Astrocyte (in vitro differentiated cells and primary cell): ENCODE results near the gene RANBP10. TPM values are rescaled to one million over a fixed set of nuclear protein-coding genes. Genes with fewer than 3 reads are reported as not detected.

Experiments
- DNase-seq: peaks from one replicate; pipeline ENCODE4 v3.0.0-alpha.2; 2010; ENCODE audit warnings: low read depth
- FAIRE-seq: peaks from 2 replicates; lab custom pipeline; 2011; peaks lifted over from hg19 to GRCh38; lab: Jason Lieb, UNC
- H2AFZ ChIP-seq: 2 replicates; pipeline ENCODE4 v1.6.0; 2012; ENCODE audit warnings: low read depth, low read length, inconsistent platforms
- H3K27ac ChIP-seq: 2 replicates; pipeline ENCODE4 v1.5.1; 2011; ENCODE audit warnings: low read depth, low read length, inconsistent platforms
- H3K27me3 ChIP-seq: 2 replicates; pipeline ENCODE4 v1.6.0; 2011; ENCODE audit warnings: low read length, inconsistent platforms; ENCODE audit not compliant: insufficient read depth
- H3K36me3 ChIP-seq: 2 replicates; pipeline ENCODE4 v1.5.1; 2011; ENCODE audit warnings: low read length, inconsistent platforms; ENCODE audit not compliant: insufficient read depth
- H3K4me1 ChIP-seq: 2 replicates; pipeline ENCODE4 v1.5.1; 2011; ENCODE audit warnings: low read length, inconsistent platforms; ENCODE audit not compliant: insufficient read depth
- H3K4me2 ChIP-seq: 2 replicates; pipeline ENCODE4 v1.6.0; 2012; ENCODE audit warnings: low read length, inconsistent platforms
- H3K4me3 ChIP-seq: 2 replicates; pipeline ENCODE4 v1.5.1; 2011; ENCODE audit warnings: low read depth, mild to moderate bottlenecking, low read length, inconsistent platforms; ENCODE audit not compliant: insufficient read depth
- H3K79me2 ChIP-seq: 2 replicates; pipeline ENCODE4 v1.6.0; 2012; ENCODE audit warnings: mild to moderate bottlenecking, low read length, inconsistent platforms; ENCODE audit not compliant: insufficient read depth
- H3K9ac ChIP-seq: 2 replicates; pipeline ENCODE4 v1.6.0; 2012; ENCODE audit warnings: mild to moderate bottlenecking, low read length, inconsistent platforms
- H3K9me3 ChIP-seq: 2 replicates; pipeline ENCODE4 v1.5.1; 2012; ENCODE audit warnings: low read depth, mild to moderate bottlenecking, low read length, inconsistent platforms; ENCODE audit not compliant: insufficient read depth
- H4K20me1 ChIP-seq: 2 replicates; pipeline ENCODE4 v1.6.0; 2012; ENCODE audit warnings: low read length, inconsistent platforms; ENCODE audit not compliant: insufficient read depth
- H3K27ac Mint-ChIP-seq: one replicate; pipeline ENCODE4 v1.8.0; 2021; ENCODE audit warnings: mild to moderate bottlenecking, mixed read lengths; ENCODE audit not compliant: unreplicated experiment
- H3K27me3 Mint-ChIP-seq: one replicate; pipeline ENCODE4 v1.8.0; 2021; ENCODE audit warnings: low read depth, mixed read lengths; ENCODE audit not compliant: unreplicated experiment
- H3K36me3 Mint-ChIP-seq: one replicate; pipeline ENCODE4 v1.8.0; 2021; ENCODE audit warnings: low read depth, mixed read lengths; ENCODE audit not compliant: unreplicated experiment
- H3K4me1 Mint-ChIP-seq: one replicate; pipeline ENCODE4 v1.8.0; 2021; ENCODE audit warnings: low read depth, mixed read lengths; ENCODE audit not compliant: unreplicated experiment
- H3K4me3 Mint-ChIP-seq: one replicate; pipeline ENCODE4 v1.8.0; 2021; ENCODE audit warnings: mild to moderate bottlenecking, moderate library complexity, mixed read lengths; ENCODE audit not compliant: unreplicated experiment
- H3K9me3 Mint-ChIP-seq: one replicate; pipeline ENCODE4 v1.8.0; 2021; ENCODE audit warnings: mild to moderate bottlenecking, mixed read lengths; ENCODE audit not compliant: unreplicated experiment
- EZH2 ChIP-seq: IDR thresholded peaks from 2 replicates; pipeline ENCODE4 v1.6.1; 2012; ENCODE audit warnings: mild to moderate bottlenecking, low read length, inconsistent platforms; ENCODE audit not compliant: insufficient read depth
- total RNA-seq: library from RNA; stranded (reverse); gene quantifications from 2 replicates; pipeline ENCODE4 v1.2.1, GENCODE V29; 2021
- TF ChIP-seq, protein P1 (sequence below): IDR thresholded peaks from 2 replicates; pipeline ENCODE4 v1.5.1; 2011; ENCODE audit warnings: low read depth, mild to moderate bottlenecking, inconsistent platforms, low read length, moderate library complexity; ENCODE audit not compliant: insufficient read depth

RANBP10 gene
- total RNA-seq, 1 donor from 2014 or later, result 14.2 TPM

DNA sequence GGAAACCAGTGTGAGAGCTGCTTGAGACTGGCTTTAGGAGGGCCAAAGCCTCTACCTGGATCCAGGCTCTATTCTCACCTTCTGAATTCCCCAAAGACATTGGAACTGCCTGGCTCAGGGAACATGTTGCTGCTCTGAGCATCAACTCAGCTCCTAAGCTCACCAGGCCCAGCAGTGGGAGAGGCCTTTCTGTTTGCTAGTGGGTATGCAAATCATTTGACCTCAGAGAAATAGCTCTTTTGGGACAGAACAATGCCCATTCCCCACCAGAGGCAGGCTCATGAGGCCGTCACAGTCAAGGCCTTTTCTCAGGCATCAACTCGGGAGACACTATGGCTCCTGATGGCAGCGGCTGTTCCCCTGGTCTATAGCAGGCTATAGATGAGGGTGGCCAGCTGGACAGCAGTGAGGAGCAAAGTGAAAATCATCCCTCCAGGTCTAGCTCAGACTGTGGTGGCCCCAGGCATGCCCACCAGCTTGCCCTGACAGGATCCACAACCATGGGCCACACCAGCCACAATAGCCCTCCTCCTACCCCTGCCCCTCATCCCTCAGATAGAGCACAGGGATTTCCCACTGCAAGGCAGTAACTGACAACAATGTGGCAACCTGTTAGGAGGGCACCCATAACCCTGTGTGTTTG, 56.8 kb downstream of the RANBP10 start:
- DNase-seq, result no peak
- Mint-ChIP-seq H3K9me3 (no peaks in the 10 kb centered on the region), H3K4me3 (no peak overlapping the region), H3K27me3 (no peaks in the 10 kb centered on the region), H3K36me3 (peaks cover 6% of the 10 kb centered on the region), H3K27ac (no peak overlapping the region), H3K4me1 (no peaks in the 10 kb centered on the region)
- H2AFZ ChIP-seq, result no peak overlapping the region
- peaks cover 19% of the 10 kb centered on the region for H4K20me1 ChIP-seq
- H3K9me3 ChIP-seq, result no peaks in the 10 kb centered on the region
- no peaks in the 10 kb centered on the region for H3K4me1 ChIP-seq
- no peak overlapping the region for H3K9ac ChIP-seq
- no peak overlapping the region for H3K27ac ChIP-seq
- H3K27me3 ChIP-seq, result no peaks in the 10 kb centered on the region
- no peak for TF ChIP-seq EZH2
- TF ChIP-seq, protein P1, sequence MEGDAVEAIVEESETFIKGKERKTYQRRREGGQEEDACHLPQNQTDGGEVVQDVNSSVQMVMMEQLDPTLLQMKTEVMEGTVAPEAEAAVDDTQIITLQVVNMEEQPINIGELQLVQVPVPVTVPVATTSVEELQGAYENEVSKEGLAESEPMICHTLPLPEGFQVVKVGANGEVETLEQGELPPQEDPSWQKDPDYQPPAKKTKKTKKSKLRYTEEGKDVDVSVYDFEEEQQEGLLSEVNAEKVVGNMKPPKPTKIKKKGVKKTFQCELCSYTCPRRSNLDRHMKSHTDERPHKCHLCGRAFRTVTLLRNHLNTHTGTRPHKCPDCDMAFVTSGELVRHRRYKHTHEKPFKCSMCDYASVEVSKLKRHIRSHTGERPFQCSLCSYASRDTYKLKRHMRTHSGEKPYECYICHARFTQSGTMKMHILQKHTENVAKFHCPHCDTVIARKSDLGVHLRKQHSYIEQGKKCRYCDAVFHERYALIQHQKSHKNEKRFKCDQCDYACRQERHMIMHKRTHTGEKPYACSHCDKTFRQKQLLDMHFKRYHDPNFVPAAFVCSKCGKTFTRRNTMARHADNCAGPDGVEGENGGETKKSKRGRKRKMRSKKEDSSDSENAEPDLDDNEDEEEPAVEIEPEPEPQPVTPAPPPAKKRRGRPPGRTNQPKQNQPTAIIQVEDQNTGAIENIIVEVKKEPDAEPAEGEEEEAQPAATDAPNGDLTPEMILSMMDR, result no peak
- no peaks in the 10 kb centered on the region for H3K36me3 ChIP-seq
- H3K4me3 ChIP-seq, result no peak overlapping the region
- no peaks in the 10 kb centered on the region for H3K79me2 ChIP-seq
- no peak for FAIRE-seq
- no peak overlapping the region for H3K4me2 ChIP-seq

DNA sequence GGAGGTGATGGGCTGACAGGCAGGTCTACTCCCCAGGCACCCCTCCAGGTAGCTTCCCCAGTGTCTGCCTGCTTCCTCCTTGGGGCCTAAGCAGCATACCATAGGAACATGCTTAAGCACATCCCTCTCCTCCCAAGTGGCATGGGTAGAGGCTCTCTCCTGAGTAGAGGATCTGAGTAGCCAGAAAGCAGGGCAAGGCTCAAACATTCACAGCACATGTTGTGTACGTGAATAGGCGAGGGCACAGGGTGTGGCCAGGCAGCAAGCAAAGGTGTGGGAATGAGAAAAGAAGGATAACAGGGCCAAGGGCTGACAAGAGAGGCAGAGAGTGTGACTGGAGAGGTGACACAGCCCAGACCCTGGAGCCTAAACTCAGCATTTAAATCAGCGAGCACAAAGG, 57.5 kb downstream of the RANBP10 start:
- no peak for FAIRE-seq
- Mint-ChIP-seq H3K4me1 (no peaks in the 10 kb centered on the region), H3K36me3 (peaks cover 6% of the 10 kb centered on the region), H3K4me3 (no peak overlapping the region), H3K27me3 (no peaks in the 10 kb centered on the region), H3K27ac (no peak overlapping the region), H3K9me3 (no peaks in the 10 kb centered on the region)
- H3K4me2 ChIP-seq, result no peak overlapping the region
- H3K36me3 ChIP-seq, result no peaks in the 10 kb centered on the region
- no peaks in the 10 kb centered on the region for H3K79me2 ChIP-seq
- peaks cover 13% of the 10 kb centered on the region for H4K20me1 ChIP-seq
- TF ChIP-seq, protein P1, result no peak
- no peak for TF ChIP-seq EZH2
- H2AFZ ChIP-seq, result no peak overlapping the region
- H3K27me3 ChIP-seq, result no peaks in the 10 kb centered on the region
- H3K4me3 ChIP-seq, result no peak overlapping the region
- DNase-seq, result no peak
- no peaks in the 10 kb centered on the region for H3K9me3 ChIP-seq
- H3K4me1 ChIP-seq, result no peaks in the 10 kb centered on the region
- no peak overlapping the region for H3K9ac ChIP-seq
- no peak overlapping the region for H3K27ac ChIP-seq

DNA sequence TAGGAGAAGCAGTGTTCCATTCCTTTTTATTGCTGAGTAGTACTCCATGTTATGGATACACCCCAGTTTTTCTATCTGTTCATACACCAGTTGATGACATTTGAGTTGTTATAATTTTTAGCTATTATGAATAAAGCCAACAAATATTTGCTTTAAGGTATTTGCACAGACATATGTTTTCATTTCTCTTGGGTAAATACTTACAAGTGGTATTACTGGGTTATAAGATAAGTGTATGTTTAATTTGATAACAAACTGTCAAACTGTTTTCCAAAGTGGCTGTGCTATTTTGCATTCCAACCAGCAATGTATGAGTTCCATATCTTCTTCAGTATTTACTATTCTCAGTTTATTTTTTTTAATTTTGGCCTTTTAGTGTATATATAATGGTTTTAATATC, 59.5 kb downstream of the RANBP10 start:
- FAIRE-seq, result no peak
- Histone ChIP-seq H4K20me1 (peaks cover 20% of the 10 kb centered on the region), H3K27me3 (no peaks in the 10 kb centered on the region), H3K4me1 (no peaks in the 10 kb centered on the region), H3K9ac (no peak overlapping the region), H3K4me2 (no peak overlapping the region), H3K9me3 (no peaks in the 10 kb centered on the region), H3K36me3 (no peaks in the 10 kb centered on the region), H2AFZ (no peak overlapping the region), H3K4me3 (no peak overlapping the region), H3K27ac (no peak overlapping the region), H3K79me2 (no peaks in the 10 kb centered on the region)
- no peaks in the 10 kb centered on the region for H3K4me1 Mint-ChIP-seq
- no peak overlapping the region for H3K4me3 Mint-ChIP-seq
- no peak for DNase-seq
- TF ChIP-seq, protein P1, result no peak
- TF ChIP-seq EZH2, result no peak
- no peaks in the 10 kb centered on the region for H3K27me3 Mint-ChIP-seq
- H3K9me3 Mint-ChIP-seq, result no peaks in the 10 kb centered on the region
- H3K36me3 Mint-ChIP-seq, result peaks cover 12% of the 10 kb centered on the region
- H3K27ac Mint-ChIP-seq, result no peak overlapping the region
